LNCaP clone FGC (cell line): ENCODE measurements around the gene PLCXD3.
"Not testable (repeated sequence)": the region's sequence is repeated elsewhere in the genome, so short reads cannot be mapped to it uniquely, and the experiment has no call there.

ENCODE experiments used
- DNase-seq: peaks from one replicate; pipeline ENCODE4 v3.0.0-alpha.2; 2011; ENCODE audit warnings: low read depth
- H3K4me3 ChIP-seq: 2 replicates; pipeline ENCODE4 v1.5.1; 2011; ENCODE audit warnings: mild to moderate bottlenecking, low read depth, low read length, control low read depth
- CTCF ChIP-seq: IDR thresholded peaks from 2 replicates; pipeline ENCODE4 v1.5.1; 2012; ENCODE audit warnings: mild to moderate bottlenecking; ENCODE audit not compliant: control insufficient read depth, insufficient read depth; ENCODE audit errors: extremely low read depth

The PLCXD3 gene

GRCh38 chr5:41503860-41504259 lies 6.5 kb downstream of the PLCXD3 start:
- no peak overlapping the region for H3K4me3 ChIP-seq
- TF ChIP-seq CTCF = no peak
- no peak for DNase-seq

- no peak for TF ChIP-seq CTCF
- no peak for DNase-seq
Observed at GRCh38 chr5:41503310-41503709, 7.1 kb downstream of the PLCXD3 start.

GRCh38 chr5:41493490-41494126 lies 16.8 kb downstream of the PLCXD3 start:
- not testable (repeated sequence) for DNase-seq, H3K4me3 ChIP-seq

More at GRCh38 chr5:41503310-41503709, 7.1 kb downstream of the PLCXD3 start:
- H3K4me3 ChIP-seq = no peak overlapping the region

- no peak overlapping the region for H3K4me3 ChIP-seq
- no peak for DNase-seq
- TF ChIP-seq CTCF = no peak
Observed at GRCh38 chr5:41485533-41485932, 24.9 kb downstream of the PLCXD3 start.

GRCh38 chr5:41482715-41483114 lies 27.7 kb downstream of the PLCXD3 start:
- no peak for DNase-seq

GRCh38 chr5:41482173-41482572 lies 28.2 kb downstream of the PLCXD3 start:
- no peak overlapping the region for H3K4me3 ChIP-seq
- no peak for DNase-seq
- no peak for TF ChIP-seq CTCF

More at GRCh38 chr5:41482715-41483114, 27.7 kb downstream of the PLCXD3 start:
- no peak overlapping the region for H3K4me3 ChIP-seq
- TF ChIP-seq CTCF = no peak

- not testable (repeated sequence) for DNase-seq, H3K4me3 ChIP-seq
Observed at GRCh38 chr5:41471571-41472208, 38.7 kb downstream of the PLCXD3 start.
